IPS DF 6.9 (cell line): Measurements from ENCODE around the gene GPC5.

Experiments used
- DNase-seq: peaks from one replicate; pipeline ENCODE4 v3.0.0-alpha.2; 2013; ENCODE audit warnings: low read depth, low spot score
- H3K27ac ChIP-seq: one replicate; pipeline ENCODE4 v1.5.1; 2013; ENCODE audit warnings: low read length, control low read depth
- H3K27me3 ChIP-seq: 2 replicates; pipeline ENCODE4 v1.6.1; 2013; ENCODE audit warnings: mild to moderate bottlenecking, low read length; ENCODE audit not compliant: control insufficient read depth, insufficient read depth
- H3K36me3 ChIP-seq: 2 replicates; pipeline ENCODE4 v1.6.1; 2013; ENCODE audit warnings: low read length; ENCODE audit not compliant: control insufficient read depth, insufficient read depth
- H3K4me1 ChIP-seq: 2 replicates; pipeline ENCODE4 v1.6.1; 2013; ENCODE audit warnings: low read length; ENCODE audit not compliant: control insufficient read depth, insufficient read depth
- H3K4me3 ChIP-seq: 2 replicates; pipeline ENCODE4 v1.5.1; 2013; ENCODE audit warnings: mild to moderate bottlenecking, low read length
- H3K9me3 ChIP-seq: 2 replicates; pipeline ENCODE4 v1.6.1; 2013; ENCODE audit warnings: low read length, inconsistent platforms; ENCODE audit not compliant: control insufficient read depth, insufficient read depth
- WGBS: extraction: QIAGEN DNeasy Blood & Tissue Kit; methylation state at CpG from one replicate; pipeline ENCODE4 v1.1.7; 2013; ENCODE audit warnings: mixed read lengths, missing lambda C conversion rate; ENCODE audit not compliant: insufficient read length, insufficient coverage; 5-methylcytosine and 5-hydroxymethylcytosine counted together

The GPC5 gene

GRCh38 chr13:92303428-92303827, 905.0 kb downstream of the GPC5 start:
- H3K27ac ChIP-seq = no peak overlapping the region
- no CpG with 5 or more reads among the region's 1 CpG for WGBS

GRCh38 chr13:92307752-92308151, 909.3 kb downstream of the GPC5 start:
- H3K4me1 ChIP-seq = no peaks in the 10 kb centered on the region
- H3K36me3 ChIP-seq = no peaks in the 10 kb centered on the region
- H3K27ac ChIP-seq = no peak overlapping the region
- no peaks in the 10 kb centered on the region for H3K27me3 ChIP-seq
- DNase-seq = no peak
- no peak overlapping the region for H3K4me3 ChIP-seq
- WGBS = no CpG with 5 or more reads among the region's 2 CpGs
- H3K9me3 ChIP-seq = no peaks in the 10 kb centered on the region

More at GRCh38 chr13:92303428-92303827, 905.0 kb downstream of the GPC5 start:
- H3K9me3 ChIP-seq = no peaks in the 10 kb centered on the region
- no peaks in the 10 kb centered on the region for H3K36me3 ChIP-seq
- no peaks in the 10 kb centered on the region for H3K4me1 ChIP-seq
- DNase-seq = no peak
- no peaks in the 10 kb centered on the region for H3K27me3 ChIP-seq
- no peak overlapping the region for H3K4me3 ChIP-seq

GRCh38 chr13:92312823-92313222, 914.4 kb downstream of the GPC5 start:
- Histone ChIP-seq H3K36me3 (no peaks in the 10 kb centered on the region), H3K4me1 (no peaks in the 10 kb centered on the region), H3K4me3 (no peak overlapping the region), H3K27me3 (no peaks in the 10 kb centered on the region), H3K27ac (no peak overlapping the region), H3K9me3 (no peaks in the 10 kb centered on the region)
- no peak for DNase-seq
- WGBS = no CpG with 5 or more reads among the region's 2 CpGs

- Histone ChIP-seq H3K36me3 (no peaks in the 10 kb centered on the region), H3K4me3 (no peak overlapping the region)
- WGBS = no CpG with 5 or more reads among the region's 2 CpGs
Observed at GRCh38 chr13:92313382-92313781, 915.0 kb downstream of the GPC5 start.

GRCh38 chr13:92315265-92315664, 916.8 kb downstream of the GPC5 start:
- DNase-seq = no peak
- Histone ChIP-seq H3K27me3 (no peaks in the 10 kb centered on the region), H3K4me3 (no peak overlapping the region), H3K9me3 (no peaks in the 10 kb centered on the region), H3K4me1 (no peaks in the 10 kb centered on the region), H3K27ac (no peak overlapping the region), H3K36me3 (no peaks in the 10 kb centered on the region)
- no CpG with 5 or more reads among the region's 2 CpGs for WGBS

More at GRCh38 chr13:92313382-92313781, 915.0 kb downstream of the GPC5 start:
- no peak overlapping the region for H3K27ac ChIP-seq
- no peaks in the 10 kb centered on the region for H3K27me3 ChIP-seq
- H3K4me1 ChIP-seq = no peaks in the 10 kb centered on the region
- DNase-seq = no peak
- H3K9me3 ChIP-seq = no peaks in the 10 kb centered on the region

DNA sequence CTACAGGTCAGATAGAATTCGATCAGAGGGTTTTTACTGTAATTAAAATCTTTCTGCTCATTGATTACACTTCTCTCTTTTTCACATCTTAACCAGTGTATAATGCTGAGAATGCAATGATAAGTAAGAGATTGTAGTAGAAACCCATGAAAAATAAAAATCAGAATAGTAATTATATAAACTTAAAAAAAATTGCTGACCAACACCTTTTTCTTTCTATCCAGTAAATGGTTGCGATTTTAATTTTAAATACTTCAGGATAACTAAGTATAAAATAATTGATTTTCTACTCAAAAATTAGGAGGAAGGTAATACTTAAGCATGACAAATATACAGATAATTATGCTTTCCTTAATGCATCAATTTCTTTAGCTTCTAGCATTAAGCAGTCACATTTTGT, 917.6 kb downstream of the GPC5 start:
- no CpG with 5 or more reads among the region's 2 CpGs for WGBS
- H3K27ac ChIP-seq = no peak overlapping the region
- H3K36me3 ChIP-seq = no peaks in the 10 kb centered on the region
- no peaks in the 10 kb centered on the region for H3K4me1 ChIP-seq
- no peak for DNase-seq
- H3K27me3 ChIP-seq = no peaks in the 10 kb centered on the region
- no peaks in the 10 kb centered on the region for H3K9me3 ChIP-seq
- H3K4me3 ChIP-seq = no peak overlapping the region

DNA sequence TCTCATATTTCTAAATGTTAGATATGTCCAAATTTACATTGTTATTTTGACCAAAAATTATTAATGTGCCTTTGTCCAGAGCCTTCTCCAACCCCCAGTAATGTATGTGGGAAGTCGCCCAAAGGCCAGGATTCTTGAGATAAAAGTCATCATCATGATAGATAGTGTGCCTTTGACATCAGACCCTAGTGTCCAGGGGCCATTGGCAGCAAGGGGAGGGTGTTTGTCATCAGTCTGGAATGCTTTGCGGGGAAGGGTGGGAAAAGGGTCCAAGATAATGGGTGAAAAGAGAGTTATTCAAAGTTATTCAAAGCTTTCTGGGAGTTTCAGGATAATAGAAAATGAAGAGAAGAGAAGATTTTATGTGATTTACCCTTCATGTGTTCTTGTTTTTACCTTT, 918.6 kb downstream of the GPC5 start:
- WGBS = no CpG with 5 or more reads among the region's 2 CpGs
- no peaks in the 10 kb centered on the region for H3K36me3 ChIP-seq
- no peak overlapping the region for H3K27ac ChIP-seq
- no peak for DNase-seq
- H3K9me3 ChIP-seq = no peaks in the 10 kb centered on the region
- H3K27me3 ChIP-seq = no peaks in the 10 kb centered on the region
- H3K4me1 ChIP-seq = no peaks in the 10 kb centered on the region
- H3K4me3 ChIP-seq = no peak overlapping the region

DNA sequence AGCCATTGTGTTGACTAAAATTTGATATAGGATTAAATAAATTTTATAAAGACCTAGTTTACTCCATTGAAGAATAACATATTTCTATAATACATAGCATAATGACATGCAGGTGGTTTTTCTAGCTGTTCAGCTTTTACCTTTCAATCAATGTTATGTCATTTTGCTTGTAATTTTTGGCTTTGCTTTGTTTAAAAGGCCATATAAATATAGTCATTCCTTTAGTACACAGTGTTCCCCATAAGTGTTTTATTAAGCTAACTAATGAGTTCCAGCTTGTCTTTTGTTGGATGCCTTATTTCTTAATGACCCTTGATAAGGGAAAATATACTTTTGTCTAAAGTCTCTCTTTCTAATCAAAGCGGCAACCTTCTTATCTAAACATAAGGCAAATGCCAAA, 921.9 kb downstream of the GPC5 start:
- H3K9me3 ChIP-seq = no peaks in the 10 kb centered on the region
- no peaks in the 10 kb centered on the region for H3K36me3 ChIP-seq
- no peaks in the 10 kb centered on the region for H3K4me1 ChIP-seq
- no peak for DNase-seq
- no CpG with 5 or more reads among the region's 1 CpG for WGBS
- H3K4me3 ChIP-seq = no peak overlapping the region
- H3K27ac ChIP-seq = no peak overlapping the region
- H3K27me3 ChIP-seq = no peaks in the 10 kb centered on the region

- WGBS = no CpG with 5 or more reads among the region's 5 CpGs
- no peak for DNase-seq
- H3K36me3 ChIP-seq = no peaks in the 10 kb centered on the region
- H3K4me3 ChIP-seq = no peak overlapping the region
- no peaks in the 10 kb centered on the region for H3K4me1 ChIP-seq
- no peaks in the 10 kb centered on the region for H3K27me3 ChIP-seq
- H3K9me3 ChIP-seq = no peaks in the 10 kb centered on the region
- H3K27ac ChIP-seq = no peak overlapping the region
Observed at GRCh38 chr13:92321174-92321573, 922.8 kb downstream of the GPC5 start.

DNA sequence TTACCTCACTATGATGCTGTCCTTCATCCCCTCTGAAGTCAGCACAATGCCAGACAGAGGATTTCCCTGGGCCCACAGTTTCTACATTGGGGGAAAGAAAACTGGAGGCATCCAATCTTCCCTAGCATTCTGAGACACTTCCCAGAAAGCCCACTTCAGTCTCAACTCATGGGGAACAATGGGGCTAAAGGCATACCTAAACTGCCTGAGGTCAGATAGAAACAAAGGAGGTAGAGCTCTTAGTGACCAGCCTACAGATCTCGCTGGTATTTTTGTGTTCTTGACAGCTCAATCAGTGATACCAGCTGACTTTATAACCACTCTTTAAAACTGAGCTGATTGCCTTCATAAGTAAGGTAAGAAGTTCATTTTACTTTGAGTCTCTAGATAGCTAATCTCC, 947.2 kb downstream of the GPC5 start:
- no peak overlapping the region for H3K27ac ChIP-seq
- DNase-seq = no peak
- no peak overlapping the region for H3K4me3 ChIP-seq
- H3K27me3 ChIP-seq = no peaks in the 10 kb centered on the region
- no peaks in the 10 kb centered on the region for H3K9me3 ChIP-seq
- no peaks in the 10 kb centered on the region for H3K36me3 ChIP-seq
- no CpG with 5 or more reads among the region's 1 CpG for WGBS
- no peaks in the 10 kb centered on the region for H3K4me1 ChIP-seq

- Histone ChIP-seq H3K27me3 (no peaks in the 10 kb centered on the region), H3K4me3 (no peak overlapping the region), H3K4me1 (no peaks in the 10 kb centered on the region), H3K27ac (no peak overlapping the region), H3K9me3 (no peaks in the 10 kb centered on the region), H3K36me3 (no peaks in the 10 kb centered on the region)
- DNase-seq = no peak
Observed at GRCh38 chr13:92346046-92346445, 947.6 kb downstream of the GPC5 start.
